ENCODE data around the gene SIPA1L3.

SIPA1L3 gene

GRCh38 chr19:37950471-37951175 is 43.6 kb downstream of the SIPA1L3 start:
- DNase-seq (ENCODE audit: low spot score): no peak
- TF ChIP-seq, protein P1, sequence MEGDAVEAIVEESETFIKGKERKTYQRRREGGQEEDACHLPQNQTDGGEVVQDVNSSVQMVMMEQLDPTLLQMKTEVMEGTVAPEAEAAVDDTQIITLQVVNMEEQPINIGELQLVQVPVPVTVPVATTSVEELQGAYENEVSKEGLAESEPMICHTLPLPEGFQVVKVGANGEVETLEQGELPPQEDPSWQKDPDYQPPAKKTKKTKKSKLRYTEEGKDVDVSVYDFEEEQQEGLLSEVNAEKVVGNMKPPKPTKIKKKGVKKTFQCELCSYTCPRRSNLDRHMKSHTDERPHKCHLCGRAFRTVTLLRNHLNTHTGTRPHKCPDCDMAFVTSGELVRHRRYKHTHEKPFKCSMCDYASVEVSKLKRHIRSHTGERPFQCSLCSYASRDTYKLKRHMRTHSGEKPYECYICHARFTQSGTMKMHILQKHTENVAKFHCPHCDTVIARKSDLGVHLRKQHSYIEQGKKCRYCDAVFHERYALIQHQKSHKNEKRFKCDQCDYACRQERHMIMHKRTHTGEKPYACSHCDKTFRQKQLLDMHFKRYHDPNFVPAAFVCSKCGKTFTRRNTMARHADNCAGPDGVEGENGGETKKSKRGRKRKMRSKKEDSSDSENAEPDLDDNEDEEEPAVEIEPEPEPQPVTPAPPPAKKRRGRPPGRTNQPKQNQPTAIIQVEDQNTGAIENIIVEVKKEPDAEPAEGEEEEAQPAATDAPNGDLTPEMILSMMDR (IDR thresholded peaks at IDR 0.05; ENCODE audit: extremely low read depth, insufficient read depth, missing control alignments): no peak
- in situ Hi-C loops (cut with MboI; ENCODE audit: low pct_unique_long_range_greater_than_20kb, low sequenced_read_pairs, unreplicated experiment): no loop called here

- TF ChIP-seq, protein P1 (IDR thresholded peaks at IDR 0.05; ENCODE audit: extremely low read depth, insufficient read depth, missing control alignments): no peak
- in situ Hi-C loops (cut with MboI; ENCODE audit: low pct_unique_long_range_greater_than_20kb, low sequenced_read_pairs, unreplicated experiment): no loop called here
- no peak for DNase-seq (ENCODE audit: low spot score)
These were observed 44.8 kb downstream of the SIPA1L3 start for GRCh38 chr19:37951816-37952210.

DNA sequence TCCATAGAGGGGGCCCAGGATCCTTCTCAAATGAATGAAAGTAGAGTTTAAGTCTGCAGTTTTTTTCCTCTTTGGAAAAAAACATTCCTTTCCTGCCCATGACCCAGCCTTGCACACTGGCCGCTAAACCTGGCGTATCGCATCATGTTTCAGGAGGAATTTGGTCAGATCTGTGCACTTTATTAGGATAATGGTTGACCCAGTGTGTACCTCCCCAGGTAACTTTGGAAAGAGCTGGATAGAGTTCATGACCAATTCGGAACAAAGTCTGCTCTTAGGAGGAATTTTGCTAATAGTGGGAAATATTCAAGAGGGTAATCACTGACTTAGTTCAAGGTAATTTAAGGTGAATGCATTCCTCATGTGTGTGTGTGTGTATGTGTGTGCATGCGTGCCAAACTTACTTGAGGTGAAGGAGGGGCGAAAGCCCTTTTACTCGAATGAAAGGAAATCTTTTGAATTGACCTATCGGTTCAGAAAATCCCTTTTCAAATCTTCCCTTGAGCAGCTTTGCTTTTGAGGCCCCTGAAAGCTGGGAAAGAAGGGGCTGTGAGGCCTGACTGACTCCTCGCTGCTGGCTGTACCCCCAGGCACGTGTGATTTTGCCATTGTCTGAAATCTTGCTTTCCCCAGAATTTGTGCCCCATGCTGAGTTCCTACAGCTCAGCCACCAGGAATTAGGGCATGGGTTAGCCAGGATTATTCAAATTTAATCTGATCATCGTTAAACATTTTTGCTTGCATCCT is 46.3 kb downstream of the SIPA1L3 start:
- no peak for DNase-seq (ENCODE audit: low spot score)
- in situ Hi-C loops (cut with MboI; ENCODE audit: low pct_unique_long_range_greater_than_20kb, low sequenced_read_pairs, unreplicated experiment): no loop called here
- TF ChIP-seq, protein P1 (IDR thresholded peaks at IDR 0.05; ENCODE audit: extremely low read depth, insufficient read depth, missing control alignments): no peak

DNA sequence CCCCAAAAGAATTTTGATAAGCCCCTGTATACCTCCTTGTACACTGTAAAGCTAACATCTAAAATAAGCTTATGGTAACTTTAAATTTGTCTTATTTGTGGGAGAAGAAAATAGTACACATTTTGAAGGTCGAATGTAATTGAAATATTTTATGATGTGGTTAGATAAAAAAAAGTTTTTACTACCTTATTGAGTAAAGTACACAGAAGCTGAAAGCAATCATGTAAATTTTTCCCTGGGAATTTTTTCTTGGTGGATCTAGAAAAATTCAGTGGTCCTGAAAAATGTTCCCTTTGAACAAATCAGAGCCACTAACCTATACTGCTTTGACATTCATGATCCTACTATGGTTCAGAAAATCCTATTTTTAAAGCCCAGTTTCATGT is 46.9 kb downstream of the SIPA1L3 start:
- no peak for DNase-seq (ENCODE audit: low spot score)
- in situ Hi-C loops (cut with MboI; ENCODE audit: low pct_unique_long_range_greater_than_20kb, low sequenced_read_pairs, unreplicated experiment): no loop called here
- TF ChIP-seq, protein P1 (IDR thresholded peaks at IDR 0.05; ENCODE audit: extremely low read depth, insufficient read depth, missing control alignments): no peak

- in situ Hi-C loops (cut with MboI; ENCODE audit: low pct_unique_long_range_greater_than_20kb, low sequenced_read_pairs, unreplicated experiment): no loop called here
- no peak for DNase-seq (ENCODE audit: low spot score)
- TF ChIP-seq, protein P1 (IDR thresholded peaks at IDR 0.05; ENCODE audit: extremely low read depth, insufficient read depth, missing control alignments): no peak
These were observed 47.4 kb downstream of the SIPA1L3 start for GRCh38 chr19:37954421-37954874.

GRCh38 chr19:37955986-37956385 is 49.0 kb downstream of the SIPA1L3 start:
- in situ Hi-C loops (cut with MboI; ENCODE audit: low pct_unique_long_range_greater_than_20kb, low sequenced_read_pairs, unreplicated experiment): no loop called here
- TF ChIP-seq, protein P1 (IDR thresholded peaks at IDR 0.05; ENCODE audit: extremely low read depth, insufficient read depth, missing control alignments): no peak
- no peak for DNase-seq (ENCODE audit: low spot score)

Measured in GM13977 (cell line).